Endothelial cell of umbilical vein (primary cell): ENCODE measurements around the gene SRGAP3. TPM values are rescaled to one million over a fixed set of nuclear protein-coding genes. Genes with fewer than 3 reads are reported as not detected.

Experiments
- BruUV-seq: library from RNA; stranded (reverse); fragments of 400-500 nt; replicated peaks from 2 replicates; lab custom pipeline; 2021; lab: Mats Ljungman, UMichigan
- CTCF ChIA-PET: fragments of 300-600, 350-600 bp; sonication (Branson Sonifier 250); formaldehyde crosslinking; loops from one replicate; lab custom pipeline; 2021; ENCODE audit warnings: antibody characterized with exemption, inconsistent platforms; lab: Charles Lee
- POLR2A ChIA-PET: fragments of 300-600, 350-600 bp; sonication (Branson Sonifier 250); formaldehyde crosslinking; loops from one replicate; lab custom pipeline; 2021; ENCODE audit warnings: antibody characterized with exemption, inconsistent platforms; lab: Charles Lee
- DNase-seq: peaks from one replicate; pipeline ENCODE4 v3.0.0-alpha.2; 2011; ENCODE audit warnings: low read depth, low spot score
- FAIRE-seq: peaks from 2 replicates; lab custom pipeline; 2011; peaks lifted over from hg19 to GRCh38; lab: Jason Lieb, UNC
- H2AFZ ChIP-seq: 2 replicates; pipeline ENCODE4 v1.6.0; 2012; ENCODE audit warnings: low read depth, low read length, control low read depth, inconsistent platforms
- H3K27ac ChIP-seq: 2 replicates; pipeline ENCODE4 v1.5.1; 2011; ENCODE audit warnings: low read depth, mild to moderate bottlenecking, control low read depth, low read length, moderate library complexity; ENCODE audit not compliant: insufficient read depth
- H3K27me3 ChIP-seq, 2 experiments: 2 replicates each; pipeline versions ENCODE4 v1.6.0 to v1.6.1; 2011; ENCODE audit warnings: low read length in 2 of 2, mixed read lengths in 1 of 2; ENCODE audit not compliant: control insufficient read depth in 2 of 2, insufficient read depth in 2 of 2
- H3K36me3 ChIP-seq, 2 experiments: 2 replicates in 1 of 2; 3 replicates in 1 of 2; pipeline ENCODE4 v1.5.1; 2011; ENCODE audit warnings: low read length in 2 of 2, mild to moderate bottlenecking in 1 of 2, moderate library complexity in 1 of 2; ENCODE audit not compliant: control insufficient read depth in 2 of 2, insufficient read depth in 2 of 2; ENCODE audit errors: extremely low read depth in 1 of 2
- H3K4me1 ChIP-seq: 3 replicates; pipeline ENCODE4 v1.5.1; 2011; ENCODE audit warnings: mild to moderate bottlenecking, low read length; ENCODE audit not compliant: control insufficient read depth, insufficient read depth; ENCODE audit errors: extremely low read depth
- H3K4me2 ChIP-seq: 2 replicates; pipeline ENCODE4 v1.6.1; 2011; ENCODE audit warnings: low read length, control low read depth, mixed read lengths; ENCODE audit not compliant: insufficient read depth
- H3K4me3 ChIP-seq, 3 experiments: fragments of 200-600 bp in 1 of 3; sonication (generic), shearing (Covaris generic) in 1 of 3; replicated peaks in 1 of 3; 2 replicates each; pipeline ENCODE4 v1.5.1; 2011 to 2016; ENCODE audit warnings: control low read depth in 3 of 3, low read length in 3 of 3, mild to moderate bottlenecking in 2 of 3, inconsistent platforms in 1 of 3, low read depth in 1 of 3, moderate library complexity in 1 of 3; ENCODE audit not compliant: insufficient read depth in 1 of 3
- H3K79me2 ChIP-seq: 2 replicates; pipeline ENCODE4 v1.6.0; 2012; ENCODE audit warnings: low read length, inconsistent platforms; ENCODE audit not compliant: control insufficient read depth, insufficient read depth
- H3K9ac ChIP-seq: replicated peaks from 2 replicates; pipeline ENCODE3; 2011; ENCODE audit warnings: low read length, control low read depth; ENCODE audit not compliant: insufficient read depth; ENCODE audit errors: extremely low read depth
- H3K9me1 ChIP-seq: replicated peaks from 3 replicates; pipeline ENCODE4 v1.6.0; 2011; ENCODE audit warnings: mild to moderate bottlenecking, low read length; ENCODE audit not compliant: control insufficient read depth, insufficient read depth; ENCODE audit errors: extremely low read depth
- H3K9me3 ChIP-seq: replicated peaks from 2 replicates; pipeline ENCODE4 v1.5.1; 2012; ENCODE audit warnings: low read length, inconsistent platforms; ENCODE audit not compliant: control insufficient read depth, insufficient read depth
- H4K20me1 ChIP-seq: replicated peaks from 2 replicates; pipeline ENCODE3; 2011; ENCODE audit warnings: mild to moderate bottlenecking, low read length; ENCODE audit not compliant: control insufficient read depth, insufficient read depth; ENCODE audit errors: extremely low read depth
- EZH2 ChIP-seq: IDR thresholded peaks from 2 replicates; pipeline ENCODE4 v1.6.1; 2012; ENCODE audit warnings: borderline replicate concordance, low read depth, mild to moderate bottlenecking, moderate library complexity, low read length, inconsistent platforms; ENCODE audit not compliant: severe bottlenecking
- FOS ChIP-seq: IDR thresholded peaks from 2 replicates; pipeline ENCODE4 v1.6.1; 2011; ENCODE audit warnings: mild to moderate bottlenecking, low read length, moderate library complexity, borderline replicate concordance; ENCODE audit not compliant: insufficient read depth
- GATA2 ChIP-seq: IDR thresholded peaks from 2 replicates; pipeline ENCODE4 v1.7.0; 2011; ENCODE audit warnings: low read depth, mild to moderate bottlenecking, moderate library complexity, mixed read lengths, low read length; ENCODE audit not compliant: insufficient read length, insufficient read depth
- JUN ChIP-seq: IDR thresholded peaks from 2 replicates; pipeline ENCODE4 v1.6.1; 2011; ENCODE audit warnings: borderline replicate concordance, low read depth; ENCODE audit not compliant: insufficient read length, insufficient read depth
- MAX ChIP-seq: IDR thresholded peaks from 2 replicates; pipeline ENCODE4 v1.6.1; 2011; ENCODE audit not compliant: insufficient read depth, insufficient read length
- MYC ChIP-seq: IDR thresholded peaks from one replicate; pipeline ENCODE4 v1.6.1; 2011; ENCODE audit warnings: mild to moderate bottlenecking, low read depth, low read length
- POLR2A ChIP-seq: IDR thresholded peaks from 2 replicates; pipeline ENCODE4 v1.6.1; 2012; ENCODE audit warnings: low read depth, mild to moderate bottlenecking, control low read depth, low read length
- POLR2AphosphoS5 ChIP-seq: IDR thresholded peaks from 2 replicates; pipeline ENCODE4 v1.6.1; 2012; ENCODE audit warnings: low read depth, mild to moderate bottlenecking, control low read depth, low read length, moderate library complexity; ENCODE audit not compliant: insufficient read depth
- dilution Hi-C: fragments of 300-500 bp; cut with MboI; formaldehyde crosslinking; loops from one replicate; pipeline ENCODE4 v1.15.0; 2019; ENCODE audit warnings: low sequenced_read_pairs; ENCODE audit not compliant: extremely low pct_ligation_motif_present
- intact Hi-C: fragments of 100-400 bp; cut with micrococcal nuclease; formaldehyde crosslinking; loops from one replicate; pipeline ENCODE4 v1.10.0; 2022
- polyA plus RNA-seq, 4 experiments: library from polyadenylated mRNA; depleted of rRNA in 3 of 4; stranded (reverse) in 3 of 4; unstranded in 1 of 4; fragments of >200 nt; gene quantifications; 2 replicates each; pipeline versions ENCODE4 v1.2.1 to v1.2.3, GENCODE V29; 2011 to 2012; ENCODE audit warnings: missing spikeins in 1 of 4
- total RNA-seq: library from RNA; stranded (reverse); gene quantifications from 2 replicates; pipeline ENCODE4 v1.2.3, GENCODE V29; 2021
- TF ChIP-seq, protein P1 (sequence below), 2 donors: IDR thresholded peaks; 1 replicate in 1 of 2; 2 replicates in 1 of 2; pipeline ENCODE4 v1.5.1; 2011; ENCODE audit warnings: low read length in 2 of 2, mild to moderate bottlenecking in 2 of 2, moderate library complexity in 2 of 2, control low read depth in 1 of 2, inconsistent platforms in 1 of 2, low read depth in 1 of 2; ENCODE audit not compliant: insufficient read depth in 1 of 2; ENCODE audit errors: extremely low read depth in 1 of 2

The SRGAP3 gene
- total and polyA plus RNA-seq, 2 donors (not counting 3 experiments of a cell fraction or from before 2014, with no cell fraction given) = 0.06 TPM; not detected in 1

DNA sequence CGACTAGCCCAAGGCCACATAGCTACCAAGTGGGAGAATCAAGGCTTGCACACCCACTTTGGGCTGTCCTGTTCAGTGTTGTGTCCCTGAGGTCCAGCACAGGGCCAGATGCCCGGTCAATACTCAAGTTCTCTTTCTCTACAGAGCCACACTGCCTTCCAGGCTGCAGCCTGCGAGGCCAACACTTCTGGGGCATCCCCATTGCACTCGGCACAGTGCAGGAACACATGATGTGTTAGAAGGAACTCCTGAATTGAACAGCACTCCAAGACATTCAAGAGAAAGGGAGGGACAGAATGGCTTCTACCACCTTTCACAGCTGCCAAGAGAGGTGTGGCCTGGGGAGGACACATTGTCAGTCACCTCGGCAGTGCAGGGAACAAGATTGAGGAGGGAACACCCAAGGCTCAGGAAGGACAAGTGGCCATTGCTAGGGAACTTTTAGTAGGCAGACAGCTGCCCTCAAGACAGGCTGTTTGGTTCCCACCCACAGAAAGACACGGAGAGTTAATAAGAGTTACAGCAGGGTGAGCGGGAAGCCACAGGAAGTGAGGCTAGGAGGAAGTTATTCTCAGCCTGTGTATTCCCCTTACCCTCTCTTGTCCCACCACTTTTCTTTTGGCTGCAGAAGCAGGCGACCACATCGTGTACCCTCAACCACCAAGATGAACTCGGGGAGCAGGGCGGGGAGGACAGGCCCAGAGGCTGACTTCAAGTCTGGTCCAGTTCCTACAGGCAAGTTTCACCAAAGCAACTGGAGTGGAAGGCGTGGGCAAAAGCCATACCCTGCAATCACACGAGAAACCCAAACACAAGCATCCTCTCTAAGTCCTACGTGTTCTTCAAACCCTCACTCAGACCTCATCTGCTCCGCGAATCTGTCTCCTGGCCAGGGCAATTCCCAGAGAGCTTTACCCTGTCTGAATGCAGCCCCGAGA lies 69.4 kb downstream of the SRGAP3 start:
- no peaks in the 10 kb centered on the region for H4K20me1 ChIP-seq
- H3K9ac ChIP-seq = no peak overlapping the region
- no peak overlapping the region for H2AFZ ChIP-seq
- H3K4me3 ChIP-seq = no peak overlapping the region
- DNase-seq = no peak
- no peak for FAIRE-seq
- dilution Hi-C loops (no loop called here), intact Hi-C loops (no loop called here)
- no peaks in the 10 kb centered on the region for H3K36me3 ChIP-seq
- CTCF ChIA-PET = no interaction called here
- BruUV-seq = no TSS peak
- no peaks in the 10 kb centered on the region for H3K27me3 ChIP-seq
- H3K4me2 ChIP-seq = no peak overlapping the region
- H3K27ac ChIP-seq = no peak overlapping the region
- no peaks in the 10 kb centered on the region for H3K4me1 ChIP-seq
- POLR2A ChIA-PET = no interaction called here
- no peaks in the 10 kb centered on the region for H3K9me3 ChIP-seq
- TF ChIP-seq JUN = no peak
- TF ChIP-seq FOS = no peak
- TF ChIP-seq GATA2 = no peak
- no peak for TF ChIP-seq POLR2A
- TF ChIP-seq EZH2 = no peak
- TF ChIP-seq MYC = no peak
- TF ChIP-seq POLR2AphosphoS5 = no peak
- TF ChIP-seq MAX = no peak
- TF ChIP-seq, protein P1, sequence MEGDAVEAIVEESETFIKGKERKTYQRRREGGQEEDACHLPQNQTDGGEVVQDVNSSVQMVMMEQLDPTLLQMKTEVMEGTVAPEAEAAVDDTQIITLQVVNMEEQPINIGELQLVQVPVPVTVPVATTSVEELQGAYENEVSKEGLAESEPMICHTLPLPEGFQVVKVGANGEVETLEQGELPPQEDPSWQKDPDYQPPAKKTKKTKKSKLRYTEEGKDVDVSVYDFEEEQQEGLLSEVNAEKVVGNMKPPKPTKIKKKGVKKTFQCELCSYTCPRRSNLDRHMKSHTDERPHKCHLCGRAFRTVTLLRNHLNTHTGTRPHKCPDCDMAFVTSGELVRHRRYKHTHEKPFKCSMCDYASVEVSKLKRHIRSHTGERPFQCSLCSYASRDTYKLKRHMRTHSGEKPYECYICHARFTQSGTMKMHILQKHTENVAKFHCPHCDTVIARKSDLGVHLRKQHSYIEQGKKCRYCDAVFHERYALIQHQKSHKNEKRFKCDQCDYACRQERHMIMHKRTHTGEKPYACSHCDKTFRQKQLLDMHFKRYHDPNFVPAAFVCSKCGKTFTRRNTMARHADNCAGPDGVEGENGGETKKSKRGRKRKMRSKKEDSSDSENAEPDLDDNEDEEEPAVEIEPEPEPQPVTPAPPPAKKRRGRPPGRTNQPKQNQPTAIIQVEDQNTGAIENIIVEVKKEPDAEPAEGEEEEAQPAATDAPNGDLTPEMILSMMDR (IDR thresholded peaks at IDR 0.05; ENCODE audit: extremely low read depth in 1 of 2, insufficient read depth in 1 of 2, low read depth in 1 of 2, low read length in 2 of 2) = no peak
- H3K9me1 ChIP-seq = no peaks in the 10 kb centered on the region
- H3K79me2 ChIP-seq = no peaks in the 10 kb centered on the region
